ENCODE results near the gene NPR2.
A peak's percentile ranks its signal among the peaks of the same experiment; 100 is the strongest.

Gene NPR2

DNA sequence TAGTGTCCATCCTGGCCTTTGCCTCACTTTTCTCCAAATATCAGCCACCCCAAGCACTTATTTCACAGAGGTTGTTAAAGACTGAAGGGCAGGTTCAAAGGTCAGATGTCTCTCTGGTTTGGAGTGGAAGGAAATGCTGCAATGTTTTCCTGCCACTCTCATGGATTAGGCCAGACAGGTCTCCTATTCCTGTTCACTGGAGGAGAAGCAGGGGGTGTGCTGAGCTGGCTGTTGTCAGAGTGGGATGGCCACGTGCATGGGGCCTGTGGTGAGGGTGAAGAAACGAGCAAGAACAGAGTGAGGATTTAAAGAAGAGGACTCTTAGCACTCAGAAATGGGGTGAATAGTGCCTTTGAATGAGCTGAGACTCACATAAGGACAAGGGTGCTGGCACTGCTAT, 44.4 kb downstream of the NPR2 start:
- peak overlapping the region; percentile 0; the same call in 1 of the 2 replicates for H3K4me2 ChIP-seq
- TF ChIP-seq, protein P1, sequence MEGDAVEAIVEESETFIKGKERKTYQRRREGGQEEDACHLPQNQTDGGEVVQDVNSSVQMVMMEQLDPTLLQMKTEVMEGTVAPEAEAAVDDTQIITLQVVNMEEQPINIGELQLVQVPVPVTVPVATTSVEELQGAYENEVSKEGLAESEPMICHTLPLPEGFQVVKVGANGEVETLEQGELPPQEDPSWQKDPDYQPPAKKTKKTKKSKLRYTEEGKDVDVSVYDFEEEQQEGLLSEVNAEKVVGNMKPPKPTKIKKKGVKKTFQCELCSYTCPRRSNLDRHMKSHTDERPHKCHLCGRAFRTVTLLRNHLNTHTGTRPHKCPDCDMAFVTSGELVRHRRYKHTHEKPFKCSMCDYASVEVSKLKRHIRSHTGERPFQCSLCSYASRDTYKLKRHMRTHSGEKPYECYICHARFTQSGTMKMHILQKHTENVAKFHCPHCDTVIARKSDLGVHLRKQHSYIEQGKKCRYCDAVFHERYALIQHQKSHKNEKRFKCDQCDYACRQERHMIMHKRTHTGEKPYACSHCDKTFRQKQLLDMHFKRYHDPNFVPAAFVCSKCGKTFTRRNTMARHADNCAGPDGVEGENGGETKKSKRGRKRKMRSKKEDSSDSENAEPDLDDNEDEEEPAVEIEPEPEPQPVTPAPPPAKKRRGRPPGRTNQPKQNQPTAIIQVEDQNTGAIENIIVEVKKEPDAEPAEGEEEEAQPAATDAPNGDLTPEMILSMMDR (conservative IDR thresholded peaks at IDR 0.05; ENCODE audit: low read depth, low read length) = no peak
- H3K36me3 ChIP-seq (ENCODE audit: insufficient read depth) = no peaks in the 10 kb centered on the region
- H3K27ac ChIP-seq = no peak overlapping the region
- no peaks in the 10 kb centered on the region for H3K27me3 ChIP-seq (ENCODE audit: insufficient read depth, low read depth)
- H3K79me2 ChIP-seq (ENCODE audit: insufficient read depth, low read depth) = no peaks in the 10 kb centered on the region
- no peak overlapping the region for H3K4me3 ChIP-seq (IDR thresholded peaks at IDR 0.05; ENCODE audit: insufficient read depth, low read depth, low read length)
- H3K4me1 ChIP-seq (ENCODE audit: low read depth, poor library complexity, severe bottlenecking) = peaks cover 32% of the 10 kb centered on the region
- no peak overlapping the region for H2AFZ ChIP-seq (ENCODE audit: low read depth)
- no peak overlapping the region for H3K9ac ChIP-seq
- H4K20me1 ChIP-seq (ENCODE audit: insufficient read depth) = no peaks in the 10 kb centered on the region

DNA sequence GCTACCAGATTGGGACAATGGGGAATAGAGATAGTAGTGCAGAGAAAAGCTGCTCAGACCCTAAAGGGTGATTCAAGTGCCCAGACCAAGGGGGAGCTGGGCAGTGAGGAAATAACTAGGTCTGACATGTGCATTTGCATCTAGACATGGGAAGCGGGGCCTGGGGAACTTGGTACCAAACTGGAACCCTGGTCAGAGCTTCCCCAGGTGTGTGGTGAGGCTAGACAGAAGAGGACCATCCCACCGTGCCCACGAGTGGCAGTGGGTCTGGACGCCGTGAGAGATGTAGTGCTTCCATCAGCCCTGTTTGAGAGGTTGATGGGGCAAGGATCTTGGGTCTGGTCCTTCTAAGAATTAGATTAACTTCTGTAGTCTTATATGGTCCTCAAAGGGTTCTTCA, 45.2 kb downstream of the NPR2 start:
- Histone ChIP-seq H3K79me2 (ENCODE audit: insufficient read depth, low read depth) (no peaks in the 10 kb centered on the region), H3K27ac (no peak overlapping the region), H3K4me3 (IDR thresholded peaks at IDR 0.05; ENCODE audit: insufficient read depth, low read depth, low read length) (no peak overlapping the region), H3K36me3 (ENCODE audit: insufficient read depth) (no peaks in the 10 kb centered on the region), H3K27me3 (ENCODE audit: insufficient read depth, low read depth) (no peaks in the 10 kb centered on the region), H3K4me1 (ENCODE audit: low read depth, poor library complexity, severe bottlenecking) (peaks cover 32% of the 10 kb centered on the region), H2AFZ (ENCODE audit: low read depth) (no peak overlapping the region), H4K20me1 (ENCODE audit: insufficient read depth) (no peaks in the 10 kb centered on the region), H3K9ac (no peak overlapping the region), H3K4me2 (no peak overlapping the region)
- TF ChIP-seq, protein P1 (conservative IDR thresholded peaks at IDR 0.05; ENCODE audit: low read depth, low read length) = no peak

- Histone ChIP-seq H3K36me3 (ENCODE audit: insufficient read depth) (no peaks in the 10 kb centered on the region), H3K27me3 (ENCODE audit: insufficient read depth, low read depth) (no peaks in the 10 kb centered on the region), H3K27ac (no peak overlapping the region), H4K20me1 (ENCODE audit: insufficient read depth) (no peaks in the 10 kb centered on the region), H3K4me2 (no peak overlapping the region), H2AFZ (ENCODE audit: low read depth) (no peak overlapping the region), H3K4me1 (ENCODE audit: low read depth, poor library complexity, severe bottlenecking) (peaks cover 44% of the 10 kb centered on the region), H3K79me2 (ENCODE audit: insufficient read depth, low read depth) (no peaks in the 10 kb centered on the region), H3K4me3 (IDR thresholded peaks at IDR 0.05; ENCODE audit: insufficient read depth, low read depth, low read length) (no peak overlapping the region), H3K9ac (no peak overlapping the region)
- TF ChIP-seq, protein P1 (conservative IDR thresholded peaks at IDR 0.05; ENCODE audit: low read depth, low read length) = no peak
Measured at GRCh38 chr9:35839926-35840325, 48.5 kb downstream of the NPR2 start.

- no peaks in the 10 kb centered on the region for H3K79me2 ChIP-seq (ENCODE audit: insufficient read depth, low read depth)
- TF ChIP-seq, protein P1 (conservative IDR thresholded peaks at IDR 0.05; ENCODE audit: low read depth, low read length) = no peak
- no peak overlapping the region for H2AFZ ChIP-seq (ENCODE audit: low read depth)
- H3K4me2 ChIP-seq = no peak overlapping the region
- no peaks in the 10 kb centered on the region for H4K20me1 ChIP-seq (ENCODE audit: insufficient read depth)
- H3K4me3 ChIP-seq (IDR thresholded peaks at IDR 0.05; ENCODE audit: insufficient read depth, low read depth, low read length) = no peak overlapping the region
- no peak overlapping the region for H3K9ac ChIP-seq
- H3K27ac ChIP-seq = no peak overlapping the region
- peaks cover 42% of the 10 kb centered on the region for H3K4me1 ChIP-seq (ENCODE audit: low read depth, poor library complexity, severe bottlenecking)
- no peaks in the 10 kb centered on the region for H3K36me3 ChIP-seq (ENCODE audit: insufficient read depth)
- H3K27me3 ChIP-seq (ENCODE audit: insufficient read depth, low read depth) = no peaks in the 10 kb centered on the region
Measured at GRCh38 chr9:35840881-35841644, 49.7 kb downstream of the NPR2 start.
